Stimulated activated CD4-positive, alpha-beta T cell treated with anti-CD3 and anti-CD28 coated beads, Interleukin-15, amount 100 ng/mL, for 24 hours (primary cell): ENCODE data around the gene RPSA.
"Not testable (repeated sequence)": the region's sequence is repeated elsewhere in the genome, so short reads cannot be mapped to it uniquely, and the experiment has no call there.

Source experiments
- DNase-seq: peaks from one replicate; pipeline ENCODE4 v3.0.0-alpha.2; 2020

The RPSA gene

DNA sequence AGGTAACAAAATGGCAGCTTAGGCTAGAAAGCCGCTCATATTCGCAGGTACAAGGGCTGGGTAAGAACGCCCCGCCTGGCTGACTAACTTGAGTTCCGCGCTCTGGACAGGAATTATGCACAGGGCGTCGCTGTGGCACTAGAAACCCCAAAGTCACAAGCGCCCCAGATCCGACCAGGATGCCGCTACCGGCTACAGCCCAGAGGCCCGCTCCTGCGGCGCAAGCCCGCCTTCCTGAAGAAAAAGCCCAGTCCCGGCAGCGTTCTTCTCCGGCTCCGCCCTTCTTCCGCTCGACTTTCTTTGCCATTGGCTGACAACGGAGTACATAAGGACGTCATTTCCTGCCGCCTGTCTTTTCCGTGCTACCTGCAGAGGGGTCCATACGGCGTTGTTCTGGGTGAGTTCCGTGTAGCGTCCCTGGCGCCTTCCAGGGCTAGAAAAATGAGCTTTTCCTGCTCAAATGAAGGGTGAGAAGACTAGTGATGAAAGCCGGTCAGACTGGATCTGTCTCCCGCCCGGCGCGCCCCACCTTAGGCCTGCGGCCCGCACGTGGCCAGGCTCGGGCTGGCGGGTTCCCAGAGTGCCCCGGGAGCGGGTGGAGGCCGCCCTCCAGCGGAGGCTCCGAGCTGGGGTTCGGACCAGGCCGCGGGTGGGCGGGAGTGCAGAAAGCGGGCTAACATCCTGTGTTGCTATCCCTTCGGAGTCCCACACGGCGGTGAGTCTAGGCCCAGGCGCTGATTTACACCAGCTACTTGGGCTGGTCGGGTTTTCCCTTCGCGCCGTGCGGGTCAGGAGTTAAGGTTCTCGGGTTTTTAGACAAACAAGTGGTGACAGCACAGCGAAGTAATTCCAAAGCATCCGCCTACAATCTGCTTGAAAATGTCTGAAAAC, at the start of gene RPSA:
Gene RPSA, plus strand, starts transcription at position 353 of the 891 bp plus-strand sequence. CDS start 934 bp downstream, outside the sequence.
- peak; percentile 96 for DNase-seq

DNA sequence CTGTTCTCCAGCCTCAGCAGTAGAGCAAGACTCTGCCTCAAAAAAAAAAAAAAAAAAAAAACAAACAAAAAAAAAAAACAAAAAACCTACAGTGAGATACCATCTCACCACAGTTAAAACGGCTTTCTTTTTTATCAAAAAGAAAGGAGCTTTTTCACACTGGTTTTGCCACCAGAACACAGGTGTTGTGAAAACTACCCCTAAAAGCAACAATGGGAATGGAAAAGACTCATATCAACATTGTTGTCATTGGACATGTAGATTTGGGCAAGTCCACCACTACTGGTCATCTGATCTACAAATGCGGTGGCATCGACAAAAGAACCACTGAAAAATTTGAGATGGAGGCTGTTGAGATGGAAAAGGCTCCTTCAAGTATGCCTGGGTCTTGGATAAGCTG, 48.2 kb upstream of the RPSA start:
- no peak for DNase-seq

DNA sequence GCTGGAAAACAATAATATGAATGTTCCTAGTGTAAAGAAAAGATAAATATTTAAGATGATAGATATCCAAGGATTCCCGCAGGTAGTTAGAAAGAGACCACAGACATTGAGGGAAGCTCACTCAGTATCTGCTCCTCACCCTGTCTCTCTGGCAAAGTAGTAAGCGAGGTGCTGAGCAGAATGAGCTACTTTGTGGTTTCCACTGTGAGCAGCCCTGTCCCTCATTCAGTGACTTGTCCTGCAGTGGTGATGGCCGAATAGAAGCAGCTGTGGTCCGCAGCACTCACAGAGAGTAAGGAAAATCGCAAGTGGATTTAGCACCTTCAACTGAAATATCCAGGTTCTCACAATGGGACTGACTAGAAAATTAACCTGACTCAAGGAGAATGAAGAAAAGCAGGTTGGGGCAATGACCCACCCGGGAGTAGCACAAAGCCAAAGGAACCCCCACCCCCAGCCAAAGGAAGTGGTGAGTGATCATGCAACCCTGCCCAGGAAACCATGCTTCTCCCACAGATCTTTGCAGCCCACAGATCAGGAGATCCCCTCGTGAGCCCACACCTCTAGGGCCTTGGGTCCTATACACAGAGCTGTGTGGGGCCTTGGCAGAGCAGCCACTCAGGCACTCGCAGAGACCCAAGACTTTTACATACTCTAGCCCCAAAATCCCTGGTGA, 45.1 kb upstream of the RPSA start:
- peak; percentile 50 for DNase-seq

DNA sequence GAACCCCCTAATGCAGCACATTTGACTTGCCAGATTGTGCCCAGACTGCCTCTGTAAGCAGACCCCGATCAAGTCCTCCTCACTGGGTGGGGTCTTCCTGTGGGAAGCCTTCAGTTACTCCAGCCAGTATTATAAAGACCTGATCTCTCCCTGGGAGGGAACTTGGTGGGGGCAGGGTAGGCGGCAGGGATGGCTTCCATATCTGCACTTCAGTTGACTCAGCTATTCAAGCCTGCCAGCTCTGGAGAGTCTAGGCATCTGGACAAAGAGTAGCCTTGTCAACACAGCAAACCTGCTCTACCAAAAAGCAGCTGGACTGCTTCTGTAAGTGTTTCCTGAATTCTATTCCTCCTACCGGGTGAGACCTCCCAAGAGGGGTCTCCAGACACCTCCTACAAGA, 44.3 kb upstream of the RPSA start:
- no peak for DNase-seq

DNA sequence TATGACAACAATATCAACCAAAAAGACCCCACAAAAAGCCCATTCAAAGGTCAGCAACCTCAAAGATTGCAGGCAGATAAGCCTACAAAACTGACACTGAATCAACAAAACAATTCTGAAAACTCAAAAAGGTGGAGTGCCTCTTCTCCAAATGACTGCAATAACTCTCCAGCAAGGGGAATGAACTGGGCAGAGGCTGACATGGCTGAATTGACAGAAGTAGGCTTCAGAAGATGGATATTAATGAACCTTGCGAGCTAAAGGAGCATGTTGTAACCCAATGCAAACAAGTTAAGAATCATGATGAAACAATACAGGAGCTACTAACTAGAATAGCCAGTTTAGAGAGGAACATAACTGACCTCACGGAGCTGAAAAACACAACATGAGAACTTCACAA, 43.7 kb upstream of the RPSA start:
- DNase-seq = no peak

DNA sequence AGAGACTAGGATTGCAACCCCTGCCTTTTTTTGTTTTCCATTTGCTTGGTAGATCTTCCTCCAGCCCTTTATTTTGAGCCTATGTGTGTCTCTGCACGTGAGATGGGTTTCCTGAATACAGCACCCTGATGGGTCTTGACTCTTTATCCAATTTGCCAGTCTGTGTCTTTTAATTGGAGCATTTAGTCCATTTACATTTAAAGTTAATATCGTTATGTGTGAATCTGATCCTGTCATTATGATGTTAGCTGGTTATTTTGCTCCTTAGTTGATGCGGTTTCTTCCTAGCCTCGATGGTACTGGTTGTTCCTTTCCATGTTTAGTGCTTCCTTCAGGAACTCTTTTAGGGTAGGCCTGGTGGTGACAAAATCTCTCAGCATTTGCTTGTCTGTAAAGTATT, 36.1 kb upstream of the RPSA start:
- DNase-seq = not testable (repeated sequence)

DNA sequence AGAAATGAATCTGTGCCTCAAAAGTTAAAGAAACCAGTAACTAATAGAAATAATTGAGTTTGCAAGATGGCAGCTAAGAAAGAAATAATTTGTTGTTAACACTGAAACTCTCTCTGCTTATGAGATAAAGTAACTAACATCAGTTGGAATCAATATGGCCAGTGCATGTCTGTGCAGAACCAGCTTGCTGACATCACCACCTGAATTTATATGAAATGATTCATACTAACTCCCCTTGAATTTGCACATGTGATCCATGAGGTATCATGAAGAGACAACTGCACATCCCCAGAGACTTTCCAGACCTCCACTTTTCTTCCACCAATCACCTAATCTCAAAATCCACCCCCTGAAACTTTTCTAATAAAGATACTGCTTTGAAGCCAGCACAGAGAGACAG, 33.7 kb upstream of the RPSA start:
- DNase-seq = no peak

DNA sequence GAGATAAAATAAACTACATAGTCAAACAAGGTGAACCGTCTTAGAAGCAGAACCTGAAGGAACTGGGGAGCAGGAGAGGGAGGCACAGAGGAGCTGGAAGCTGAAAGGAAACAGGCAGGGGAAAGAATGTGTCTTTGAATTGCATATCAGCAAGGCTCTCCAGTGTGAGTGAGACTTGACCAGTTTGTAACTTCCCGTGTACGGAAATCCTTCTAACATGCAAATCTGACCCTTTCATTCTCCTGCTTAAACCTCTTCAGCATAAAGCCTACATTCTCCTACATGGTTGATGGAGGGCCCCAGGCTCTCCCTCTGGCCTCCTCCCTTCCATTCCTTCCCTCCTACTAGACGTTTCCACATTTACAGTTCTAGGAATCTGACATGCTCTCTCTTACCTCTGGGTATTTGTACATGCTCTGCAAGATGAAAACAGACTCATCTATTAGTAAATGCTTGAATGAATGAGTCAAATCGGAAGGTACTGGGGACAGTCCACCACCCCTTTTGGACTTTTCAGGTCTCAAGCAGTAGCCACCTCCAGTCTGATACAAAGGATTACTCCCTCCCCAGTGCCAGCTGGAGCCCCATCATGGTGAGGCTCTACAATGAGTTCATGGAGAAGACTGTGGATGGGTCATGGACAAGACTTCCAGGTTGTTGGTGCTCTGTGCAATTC, 29.4 kb upstream of the RPSA start:
- DNase-seq = no peak

DNA sequence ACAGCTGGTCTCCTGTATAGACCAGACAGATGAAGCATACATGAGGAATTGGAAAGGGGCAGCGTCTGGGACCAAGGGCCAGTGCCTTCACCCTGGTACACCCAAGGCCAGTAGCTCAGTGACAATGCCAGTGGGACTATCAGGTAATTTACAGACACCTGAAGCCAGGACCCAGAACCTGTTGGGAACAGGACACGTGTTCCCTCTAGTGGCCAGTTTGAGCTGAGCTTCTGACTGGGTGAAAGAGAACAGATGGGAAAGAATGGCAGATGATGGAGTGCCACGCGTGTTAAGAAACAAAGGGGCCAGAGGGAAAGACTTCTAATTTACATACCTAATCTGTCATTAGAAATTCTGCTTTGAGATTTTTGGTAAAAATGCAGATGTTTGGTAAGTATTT, 28.4 kb upstream of the RPSA start:
- DNase-seq = peak; percentile 66

DNA sequence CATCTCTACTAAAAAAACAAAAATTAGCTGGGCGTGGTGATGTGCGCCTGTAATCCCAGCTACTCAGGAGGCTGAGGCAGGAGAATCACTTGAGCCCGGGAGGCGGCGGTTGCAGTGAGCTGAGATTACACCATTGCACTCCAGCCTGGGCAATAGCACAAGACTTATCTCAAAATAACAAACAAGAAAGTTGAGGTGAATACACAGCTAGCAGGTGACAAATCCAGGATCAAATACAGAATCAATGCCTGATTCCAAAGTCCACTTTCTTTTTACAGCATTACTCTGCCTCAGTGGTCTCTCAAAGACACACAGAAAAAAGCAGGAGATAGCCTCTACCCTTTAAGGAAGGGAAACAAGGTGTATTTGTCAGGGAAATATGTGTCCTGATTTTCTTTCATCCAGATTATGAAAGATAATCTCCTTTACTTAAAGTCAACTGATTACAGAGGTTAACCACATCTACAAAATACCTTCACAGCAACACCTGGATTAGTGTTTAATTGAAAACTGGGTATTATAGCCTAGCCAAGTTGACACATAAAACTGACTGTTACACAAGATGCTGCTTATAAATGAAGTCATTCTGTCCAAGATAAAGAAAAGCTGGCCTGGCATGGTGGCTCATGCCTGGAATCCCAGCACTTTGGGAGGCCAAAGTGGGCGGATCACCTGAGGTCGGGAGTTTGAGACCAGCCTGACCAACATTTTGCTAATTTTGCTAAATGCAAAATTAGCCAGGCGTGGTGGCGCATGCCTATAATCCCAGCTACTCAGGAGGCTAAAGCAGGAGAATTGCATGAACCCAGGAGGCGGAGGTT, 27.4 kb upstream of the RPSA start:
- DNase-seq = no peak

DNA sequence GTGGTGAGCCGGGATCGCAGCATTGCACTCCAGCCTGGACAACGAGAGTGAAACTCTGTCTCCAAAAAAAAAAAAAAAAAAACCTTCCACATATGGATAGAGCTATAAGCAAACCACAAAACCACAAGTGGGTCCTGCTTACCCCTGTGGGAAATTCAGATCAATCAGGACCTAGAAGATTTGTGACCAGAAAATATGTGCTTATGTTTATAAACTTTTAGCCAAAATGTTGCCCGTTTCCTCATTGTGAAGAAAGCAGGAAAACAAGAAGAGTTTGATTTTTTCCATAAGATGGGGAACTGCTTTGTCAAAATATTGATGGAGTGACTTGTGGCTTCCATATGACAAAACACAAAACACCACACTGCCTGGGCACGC, 26.8 kb upstream of the RPSA start:
- no peak for DNase-seq

DNA sequence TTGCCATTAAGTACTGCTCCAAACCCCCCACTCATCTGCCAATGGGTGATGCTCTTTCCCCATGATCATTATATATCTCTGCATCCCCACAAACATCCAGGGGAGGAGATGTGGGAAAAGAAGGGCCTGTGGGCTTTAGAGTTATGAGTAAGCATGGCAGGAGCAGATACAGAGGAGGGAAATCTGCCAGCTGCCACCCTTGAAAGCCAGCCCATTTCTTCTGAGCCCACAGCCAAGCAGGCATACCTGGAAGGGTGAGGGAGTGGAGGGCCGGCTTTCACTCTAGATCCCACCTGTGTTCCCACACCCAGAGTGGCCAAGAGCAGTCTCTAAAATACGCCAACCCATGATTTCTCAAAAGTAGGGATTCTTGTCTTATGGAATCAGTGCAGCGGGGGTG, 25.1 kb upstream of the RPSA start:
- no peak for DNase-seq

DNA sequence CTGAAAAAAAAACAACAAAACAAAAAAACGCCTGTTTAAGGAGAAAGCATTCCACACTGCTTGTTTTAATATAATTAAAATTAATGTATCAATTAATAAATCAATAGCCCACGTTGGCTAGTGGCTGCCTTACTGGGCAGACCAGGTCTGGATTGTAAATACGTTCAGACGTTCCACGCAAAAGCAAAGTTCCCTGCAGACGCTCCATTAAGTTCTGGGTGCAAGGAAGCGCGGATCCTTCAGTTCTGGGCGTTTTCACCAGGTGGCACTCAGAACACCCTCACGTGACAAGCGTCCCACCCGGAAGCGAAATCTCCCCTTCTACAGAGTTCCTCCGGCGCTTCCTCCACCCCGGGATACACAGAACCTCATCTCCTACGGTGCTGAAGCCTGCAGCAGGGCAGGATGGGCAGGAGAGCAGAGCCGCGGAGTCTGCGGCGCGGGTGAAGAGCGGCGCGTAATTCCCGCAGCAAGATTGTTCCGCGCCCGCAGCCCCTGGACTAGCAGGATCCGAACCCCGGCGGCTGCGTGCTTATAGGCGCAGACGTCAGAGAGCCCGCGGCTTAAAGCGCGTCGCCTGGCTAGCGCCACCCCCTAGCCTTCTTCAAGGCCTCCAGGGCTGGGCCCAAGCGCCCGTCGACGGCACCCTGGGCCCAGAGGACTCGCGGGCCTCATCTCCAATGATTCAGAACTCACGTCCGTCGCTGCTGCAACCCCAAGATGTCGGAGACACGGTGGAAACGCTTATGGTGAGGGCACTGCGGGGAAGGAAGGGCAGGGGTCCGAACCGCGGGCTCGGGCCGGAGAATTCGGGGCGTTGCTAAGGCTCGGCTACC, 23.3 kb upstream of the RPSA start, which contains the start of gene SLC25A38:
Gene SLC25A38, plus strand, starts transcription at position 326 of the 836 bp plus-strand sequence. Its CDS starts 355 bp downstream, at position 681.
- DNase-seq = peak; percentile 89

DNA sequence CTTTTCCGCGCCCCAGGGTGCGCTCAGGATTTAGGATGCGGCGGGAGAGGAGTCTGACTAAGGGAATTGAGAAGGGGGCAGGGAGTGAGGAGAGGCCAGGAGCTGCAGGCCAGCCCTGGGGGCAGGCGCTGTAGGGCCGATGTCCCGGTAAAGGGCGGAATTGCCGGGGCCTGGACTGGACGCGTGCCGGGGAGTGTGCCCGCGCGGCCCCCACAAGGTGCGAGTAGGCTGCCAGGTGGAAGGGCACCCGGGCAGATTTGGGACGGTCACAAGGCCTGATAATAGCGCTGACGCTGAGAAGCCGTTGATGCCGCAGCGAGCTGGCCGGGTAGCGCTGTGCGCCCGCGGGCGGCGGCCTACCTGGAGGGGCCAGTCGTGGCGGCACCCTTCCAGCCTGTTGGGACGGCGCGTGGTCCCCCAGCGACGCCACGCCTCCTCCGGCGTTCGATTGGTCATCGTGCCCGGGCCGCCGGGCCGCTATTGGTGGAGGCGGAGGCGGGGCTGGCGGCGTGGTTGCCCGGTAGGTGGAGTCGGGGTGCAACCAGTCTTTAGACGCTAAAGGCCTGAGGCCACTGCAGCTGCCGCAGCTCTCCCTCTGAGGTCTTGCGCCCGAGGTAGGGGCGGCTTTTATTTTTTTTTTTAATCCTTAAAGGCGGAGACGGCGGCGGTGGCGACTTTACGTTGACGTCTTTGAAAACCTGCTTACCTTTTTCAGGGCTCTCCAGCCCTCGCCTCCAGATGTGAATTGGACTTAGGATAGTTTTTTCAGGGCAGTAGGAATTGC, 22.4 kb upstream of the RPSA start:
- DNase-seq = peak; percentile 99

DNA sequence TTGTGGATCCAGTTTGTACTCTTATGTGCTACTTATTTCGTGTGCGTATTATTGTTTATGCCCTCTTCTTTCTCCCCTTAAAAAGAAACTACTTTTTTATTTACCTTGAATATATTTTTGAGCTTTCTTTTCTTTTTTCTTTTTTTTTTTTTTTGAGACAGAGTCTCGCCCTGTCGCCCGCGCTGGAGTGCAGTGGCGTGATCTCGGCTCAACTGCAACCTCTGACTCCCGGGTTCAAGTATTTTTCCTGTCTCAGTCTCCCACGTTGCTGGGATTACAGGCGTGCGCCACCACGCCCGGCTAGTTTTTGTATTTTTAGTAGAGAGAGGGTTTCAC, 21.9 kb upstream of the RPSA start:
- DNase-seq = no peak

DNA sequence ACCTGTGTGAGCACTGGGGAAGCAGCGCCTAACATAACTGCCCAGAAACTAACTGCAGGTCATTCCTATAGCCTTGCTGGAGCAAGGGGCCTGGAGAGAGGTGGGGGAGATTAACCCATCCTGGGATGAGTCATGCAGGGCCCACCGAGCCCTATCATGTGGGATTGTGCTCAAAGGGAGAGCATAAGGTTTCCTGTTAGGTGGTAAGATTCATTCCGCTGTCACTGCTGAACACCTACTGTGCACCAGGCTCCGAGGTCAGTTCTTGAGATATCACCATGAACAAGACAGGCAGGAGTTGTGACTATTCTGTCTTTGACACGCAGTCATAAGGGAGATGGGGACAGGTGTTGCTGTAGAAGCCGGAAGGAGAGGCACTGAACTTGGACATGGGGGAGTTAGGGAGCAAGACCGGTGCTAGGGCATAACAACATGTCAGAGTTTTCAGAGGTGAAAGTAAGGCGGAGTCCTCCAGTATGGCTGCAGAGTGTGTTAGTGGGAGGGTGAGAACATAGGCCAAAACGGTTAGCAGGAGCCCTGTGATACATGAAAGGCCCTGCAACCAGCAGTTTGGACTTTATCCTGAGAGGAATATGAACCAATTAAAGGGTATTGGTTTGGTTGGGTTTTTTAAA, 20.9 kb upstream of the RPSA start:
- no peak for DNase-seq

DNA sequence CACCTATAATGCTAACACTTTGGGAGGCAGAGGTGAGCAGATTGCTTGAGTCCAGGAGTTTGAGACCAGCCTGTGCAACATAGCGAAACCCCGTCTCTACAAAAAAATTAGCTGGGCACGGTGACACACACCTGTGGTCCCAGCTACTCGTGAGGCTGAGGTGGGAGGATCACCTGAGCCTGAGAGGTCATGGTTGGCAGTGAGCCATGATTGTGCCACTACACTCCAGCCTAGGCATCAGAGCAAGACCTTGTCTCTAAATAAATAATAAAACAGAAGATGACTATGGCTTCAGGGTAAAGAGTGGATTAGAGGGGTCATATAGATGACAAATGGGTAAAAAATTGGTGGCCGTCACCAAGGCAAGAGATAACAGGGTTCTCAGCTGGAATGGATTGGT, 20.2 kb upstream of the RPSA start:
- DNase-seq = no peak

DNA sequence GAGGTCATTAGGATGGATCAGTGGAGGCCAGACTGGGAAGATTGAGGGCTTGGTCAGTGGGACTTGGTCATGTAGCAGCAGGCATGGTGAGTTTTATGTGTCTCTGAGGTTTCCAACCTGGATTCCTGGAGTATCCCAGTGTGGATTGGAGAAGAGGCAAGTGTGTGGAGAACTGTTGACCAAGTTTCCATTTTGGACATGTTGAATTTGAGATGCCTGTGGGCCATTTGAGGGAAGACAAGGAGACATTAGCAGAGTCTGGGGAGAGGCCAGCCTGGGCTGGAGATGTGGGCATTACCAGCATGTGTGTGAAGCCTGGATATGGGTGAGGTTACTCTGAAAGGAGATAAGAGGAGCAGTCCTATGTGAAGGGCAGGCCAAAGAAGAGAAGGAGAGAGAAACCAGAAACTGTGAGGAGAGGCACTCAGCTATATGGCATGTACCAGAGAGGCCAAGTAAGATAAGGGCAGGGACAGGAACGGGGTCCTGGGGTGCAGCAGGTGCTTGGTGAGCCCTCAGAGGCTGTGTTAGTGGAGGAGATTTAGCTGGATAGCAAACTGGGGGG, 19.0 kb upstream of the RPSA start:
- no peak for DNase-seq

DNA sequence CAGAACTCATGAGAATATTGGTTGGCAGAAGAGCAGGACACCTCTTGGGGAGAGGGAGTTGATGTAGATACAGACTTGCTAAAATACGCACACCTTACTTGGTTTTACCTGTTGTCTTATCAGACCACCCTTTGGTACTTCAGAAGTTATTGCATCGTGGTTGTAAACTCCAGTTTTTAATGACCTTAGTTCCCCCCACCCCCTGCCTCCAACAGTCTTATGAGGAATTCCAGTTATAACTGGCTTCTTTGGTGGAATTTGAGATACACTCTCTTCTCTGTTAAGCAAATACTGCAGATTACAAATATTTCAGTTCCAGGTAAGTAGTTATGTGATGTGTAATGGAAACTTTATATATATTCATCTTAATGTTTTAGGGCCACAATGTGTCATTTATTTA, 18.4 kb upstream of the RPSA start:
- DNase-seq = no peak

DNA sequence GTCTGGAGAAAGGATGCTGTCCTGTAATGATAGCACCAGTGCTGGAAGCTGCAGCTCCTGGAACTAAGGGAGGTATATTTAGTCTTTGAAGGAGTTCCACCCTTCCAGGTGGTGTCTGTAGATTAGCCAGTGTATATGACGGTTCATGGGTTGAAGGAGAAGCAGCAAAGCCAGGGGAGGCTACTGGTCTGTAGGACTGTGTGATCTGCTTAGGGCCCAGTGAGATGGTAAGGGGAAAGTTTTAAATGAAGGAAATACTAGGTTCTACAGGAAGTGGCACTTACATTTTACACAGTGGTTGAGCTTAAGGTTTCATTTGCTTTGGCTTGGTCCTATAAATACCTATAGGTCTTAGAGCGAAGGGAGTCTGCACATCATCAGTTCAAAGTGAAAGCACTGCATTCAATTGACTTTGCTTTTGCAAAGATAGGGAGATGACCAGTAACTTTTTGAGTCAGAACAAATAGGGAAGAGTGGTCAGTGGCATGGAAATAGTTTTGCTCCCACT, 17.7 kb upstream of the RPSA start:
- no peak for DNase-seq
